Panc1 (cell line): ENCODE data around the gene TENT4B. TPM values are rescaled to one million over a fixed set of nuclear protein-coding genes. Genes with fewer than 3 reads are reported as not detected.

Source experiments
- ATAC-seq: fragments of 200-7000 bp; cut with Tn5 transposase; 2 replicates; pipeline ENCODE4 v1.9.1; 2020; ENCODE audit warnings: mild to moderate bottlenecking, moderate library complexity
- BruUV-seq: library from RNA; stranded (reverse); fragments of 400-500 nt; replicated peaks from 2 replicates; lab custom pipeline; 2021; lab: Mats Ljungman, UMichigan
- CTCF ChIA-PET: fragments of 300-600 bp; sonication (Branson Sonifier 250); formaldehyde crosslinking; loops from one replicate; lab custom pipeline; 2022; ENCODE audit warnings: antibody characterized with exemption; lab: Charles Lee
- POLR2A ChIA-PET: fragments of 300-600 bp; sonication (Branson Sonifier 250); formaldehyde crosslinking; loops from one replicate; lab custom pipeline; 2022; ENCODE audit warnings: antibody characterized with exemption; lab: Charles Lee
- DNase-seq: peaks from one replicate; pipeline ENCODE4 v3.0.0-alpha.2; 2010; ENCODE audit warnings: low read depth, low spot score
- H3K27ac ChIP-seq: 2 replicates; pipeline ENCODE4 v1.5.1; 2011; ENCODE audit warnings: mild to moderate bottlenecking, low read length, inconsistent platforms
- H3K27me3 ChIP-seq: fragments of 200-500 bp; sonication (Bioruptor generic); 2 replicates; pipeline ENCODE4 v1.6.0; 2014; ENCODE audit warnings: low read length, inconsistent platforms; ENCODE audit not compliant: control insufficient read depth, insufficient read depth
- H3K36me3 ChIP-seq: fragments of 200-500 bp; sonication (Bioruptor generic); 2 replicates; pipeline ENCODE4 v1.5.1; 2014; ENCODE audit warnings: inconsistent platforms, mild to moderate bottlenecking, low read length, moderate library complexity; ENCODE audit not compliant: control insufficient read depth, insufficient read depth
- H3K4me1 ChIP-seq: 2 replicates; pipeline ENCODE4 v1.5.1; 2011; ENCODE audit warnings: inconsistent platforms, mild to moderate bottlenecking, low read length, moderate library complexity; ENCODE audit not compliant: control insufficient read depth, insufficient read depth
- H3K4me3 ChIP-seq, 2 experiments: 2 replicates each; pipeline ENCODE4 v1.5.1; 2011 to 2012; ENCODE audit warnings: low read depth in 2 of 2, low read length in 2 of 2, mild to moderate bottlenecking in 2 of 2, inconsistent platforms in 1 of 2, moderate library complexity in 1 of 2
- H3K9me3 ChIP-seq: fragments of 200-500 bp; sonication (Bioruptor generic); 2 replicates; pipeline ENCODE4 v1.5.1; 2014; ENCODE audit warnings: low read depth, mild to moderate bottlenecking, inconsistent platforms, low read length, moderate library complexity; ENCODE audit not compliant: control insufficient read depth, insufficient read depth
- POLR2AphosphoS5 ChIP-seq: IDR thresholded peaks from 2 replicates; pipeline ENCODE4 v1.6.1; 2012; ENCODE audit warnings: mild to moderate bottlenecking, low read depth, low read length, moderate library complexity
- SIN3A ChIP-seq: IDR thresholded peaks from 2 replicates; pipeline ENCODE4 v1.6.1; 2012; ENCODE audit warnings: low read depth, mild to moderate bottlenecking, low read length, moderate library complexity, borderline replicate concordance; ENCODE audit not compliant: insufficient read depth
- TCF7L2 ChIP-seq: IDR thresholded peaks from 2 replicates; pipeline ENCODE4 v1.6.1; 2011; ENCODE audit warnings: mild to moderate bottlenecking, low read depth, low read length, inconsistent platforms
- in situ Hi-C: cut with HindIII; loops from 2 replicates; pipeline ENCODE4 v1.10.0; 2016; ENCODE audit warnings: low sequenced_read_pairs, low pct_unique_long_range_greater_than_20kb
- intact Hi-C: fragments of 100-400 bp; cut with micrococcal nuclease; formaldehyde crosslinking; loops from one replicate; pipeline ENCODE4 v1.10.0; 2022; ENCODE audit not compliant: unreplicated experiment
- total RNA-seq: library from RNA; stranded (reverse); gene quantifications from one replicate; pipeline ENCODE4 v1.2.1, GENCODE V29; 2021; ENCODE audit not compliant: unreplicated experiment
- TF ChIP-seq, protein P1 (sequence below), 2 experiments: IDR thresholded peaks; 2 replicates each; pipeline ENCODE4 v1.6.1; 2011 to 2012; ENCODE audit warnings: low read depth in 2 of 2, control low read depth in 1 of 2, low read length in 1 of 2, mild to moderate bottlenecking in 1 of 2, moderate library complexity in 1 of 2; ENCODE audit not compliant: insufficient read depth in 1 of 2
- TF ChIP-seq, protein P2 (sequence below): fragments of 450-650 bp; IDR thresholded peaks from 2 replicates; pipeline ENCODE4 v1.5.1; 2017; ENCODE audit warnings: mild to moderate bottlenecking

The TENT4B gene
- total RNA-seq, 1 experiment from 2014 or later, result 9.7 TPM

DNA sequence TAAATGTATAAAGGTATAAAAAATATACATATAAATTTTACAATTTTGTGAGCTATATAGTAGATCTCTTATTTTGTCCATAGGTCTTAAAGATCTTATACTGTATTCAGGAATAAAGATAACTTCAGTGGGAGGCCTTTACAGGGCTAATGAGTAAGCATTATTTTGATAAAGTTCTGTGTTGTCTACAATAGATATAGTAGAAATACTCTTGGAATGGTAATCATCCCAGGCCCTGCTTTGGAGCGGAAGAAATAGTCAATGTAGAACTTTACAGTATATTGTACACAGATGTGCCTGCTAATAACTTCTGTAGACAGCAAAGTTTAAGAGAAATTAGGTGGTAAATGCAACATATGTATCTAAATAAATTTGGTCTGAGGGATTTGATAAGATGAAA lies 42.6 kb downstream of the TENT4B start:
- no TSS peak for BruUV-seq

DNA sequence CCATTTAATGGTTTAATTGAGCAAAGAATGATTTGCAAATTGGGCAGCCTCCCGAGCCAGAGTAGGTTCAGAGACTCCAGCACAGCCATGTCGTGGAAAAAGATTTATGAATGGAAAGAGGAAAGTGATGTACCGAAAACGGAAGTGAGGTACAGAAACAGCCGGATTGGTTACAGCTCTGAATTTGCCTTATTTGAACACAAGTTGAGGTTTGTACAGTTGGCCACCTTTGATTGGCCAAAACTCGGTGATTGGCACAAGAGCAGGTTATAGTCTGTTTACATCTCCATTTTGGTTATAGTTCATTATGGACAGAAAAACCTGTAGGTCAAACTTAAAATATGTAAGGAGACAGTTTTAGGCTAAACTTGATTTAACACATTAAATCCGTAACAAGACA lies 44.5 kb downstream of the TENT4B start:
- intact Hi-C loops, result no loop called here

More for the DNA sequence above, 42.6 kb downstream of the TENT4B start:
- intact Hi-C loops, result no loop called here
- H3K4me3 ChIP-seq, result no peak overlapping the region
- no peak for TF ChIP-seq TCF7L2
- TF ChIP-seq, protein P1, sequence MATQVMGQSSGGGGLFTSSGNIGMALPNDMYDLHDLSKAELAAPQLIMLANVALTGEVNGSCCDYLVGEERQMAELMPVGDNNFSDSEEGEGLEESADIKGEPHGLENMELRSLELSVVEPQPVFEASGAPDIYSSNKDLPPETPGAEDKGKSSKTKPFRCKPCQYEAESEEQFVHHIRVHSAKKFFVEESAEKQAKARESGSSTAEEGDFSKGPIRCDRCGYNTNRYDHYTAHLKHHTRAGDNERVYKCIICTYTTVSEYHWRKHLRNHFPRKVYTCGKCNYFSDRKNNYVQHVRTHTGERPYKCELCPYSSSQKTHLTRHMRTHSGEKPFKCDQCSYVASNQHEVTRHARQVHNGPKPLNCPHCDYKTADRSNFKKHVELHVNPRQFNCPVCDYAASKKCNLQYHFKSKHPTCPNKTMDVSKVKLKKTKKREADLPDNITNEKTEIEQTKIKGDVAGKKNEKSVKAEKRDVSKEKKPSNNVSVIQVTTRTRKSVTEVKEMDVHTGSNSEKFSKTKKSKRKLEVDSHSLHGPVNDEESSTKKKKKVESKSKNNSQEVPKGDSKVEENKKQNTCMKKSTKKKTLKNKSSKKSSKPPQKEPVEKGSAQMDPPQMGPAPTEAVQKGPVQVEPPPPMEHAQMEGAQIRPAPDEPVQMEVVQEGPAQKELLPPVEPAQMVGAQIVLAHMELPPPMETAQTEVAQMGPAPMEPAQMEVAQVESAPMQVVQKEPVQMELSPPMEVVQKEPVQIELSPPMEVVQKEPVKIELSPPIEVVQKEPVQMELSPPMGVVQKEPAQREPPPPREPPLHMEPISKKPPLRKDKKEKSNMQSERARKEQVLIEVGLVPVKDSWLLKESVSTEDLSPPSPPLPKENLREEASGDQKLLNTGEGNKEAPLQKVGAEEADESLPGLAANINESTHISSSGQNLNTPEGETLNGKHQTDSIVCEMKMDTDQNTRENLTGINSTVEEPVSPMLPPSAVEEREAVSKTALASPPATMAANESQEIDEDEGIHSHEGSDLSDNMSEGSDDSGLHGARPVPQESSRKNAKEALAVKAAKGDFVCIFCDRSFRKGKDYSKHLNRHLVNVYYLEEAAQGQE (IDR thresholded peaks at IDR 0.05; ENCODE audit: insufficient read depth in 1 of 2, low read depth in 2 of 2, low read length in 1 of 2), result no peak
- no peak for TF ChIP-seq SIN3A
- TF ChIP-seq, protein P2, sequence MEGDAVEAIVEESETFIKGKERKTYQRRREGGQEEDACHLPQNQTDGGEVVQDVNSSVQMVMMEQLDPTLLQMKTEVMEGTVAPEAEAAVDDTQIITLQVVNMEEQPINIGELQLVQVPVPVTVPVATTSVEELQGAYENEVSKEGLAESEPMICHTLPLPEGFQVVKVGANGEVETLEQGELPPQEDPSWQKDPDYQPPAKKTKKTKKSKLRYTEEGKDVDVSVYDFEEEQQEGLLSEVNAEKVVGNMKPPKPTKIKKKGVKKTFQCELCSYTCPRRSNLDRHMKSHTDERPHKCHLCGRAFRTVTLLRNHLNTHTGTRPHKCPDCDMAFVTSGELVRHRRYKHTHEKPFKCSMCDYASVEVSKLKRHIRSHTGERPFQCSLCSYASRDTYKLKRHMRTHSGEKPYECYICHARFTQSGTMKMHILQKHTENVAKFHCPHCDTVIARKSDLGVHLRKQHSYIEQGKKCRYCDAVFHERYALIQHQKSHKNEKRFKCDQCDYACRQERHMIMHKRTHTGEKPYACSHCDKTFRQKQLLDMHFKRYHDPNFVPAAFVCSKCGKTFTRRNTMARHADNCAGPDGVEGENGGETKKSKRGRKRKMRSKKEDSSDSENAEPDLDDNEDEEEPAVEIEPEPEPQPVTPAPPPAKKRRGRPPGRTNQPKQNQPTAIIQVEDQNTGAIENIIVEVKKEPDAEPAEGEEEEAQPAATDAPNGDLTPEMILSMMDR, result no peak
- no peaks in the 10 kb centered on the region for H3K27me3 ChIP-seq
- CTCF ChIA-PET, result no interaction called here
- in situ Hi-C loops, result no loop called here
- H3K9me3 ChIP-seq, result no peaks in the 10 kb centered on the region
- DNase-seq, result no peak
- H3K36me3 ChIP-seq, result no peaks in the 10 kb centered on the region
- no peak overlapping the region for H3K27ac ChIP-seq
- no peak for ATAC-seq
- H3K4me1 ChIP-seq, result no peaks in the 10 kb centered on the region
- POLR2A ChIA-PET, result no interaction called here

More for the DNA sequence above, 44.5 kb downstream of the TENT4B start:
- no peak for ATAC-seq
- POLR2A ChIA-PET, result no interaction called here
- Histone ChIP-seq H3K9me3 (no peaks in the 10 kb centered on the region), H3K27ac (no peak overlapping the region), H3K4me3 (no peak overlapping the region), H3K36me3 (no peaks in the 10 kb centered on the region), H3K27me3 (no peaks in the 10 kb centered on the region), H3K4me1 (no peaks in the 10 kb centered on the region; the same call in 1 of the 2 replicates)
- BruUV-seq, result no TSS peak
- TF ChIP-seq, protein P1 (IDR thresholded peaks at IDR 0.05; ENCODE audit: insufficient read depth in 1 of 2, low read depth in 2 of 2, low read length in 1 of 2), result no peak
- TF ChIP-seq TCF7L2 (no peak), POLR2AphosphoS5 (no peak), SIN3A (no peak)
- TF ChIP-seq, protein P2, result no peak
- no peak for DNase-seq
- in situ Hi-C loops, result no loop called here
- CTCF ChIA-PET, result no interaction called here
